ENCODE measurements around the gene DPY19L1.
"Not testable (repeated sequence)": the region's sequence is repeated elsewhere in the genome, so short reads cannot be mapped to it uniquely, and the experiment has no call there.

Gene DPY19L1

GRCh38 chr7:34900891-34901513 is 136.3 kb downstream of the DPY19L1 start:
- no peaks in the 10 kb centered on the region for H3K4me1 ChIP-seq (ENCODE audit: control insufficient read depth, insufficient read depth, low read length)
- 55 to 64% methylated on average over 4 of the region's 4 CpGs for WGBS, 2 experiments
- no peak overlapping the region for H3K4me3 ChIP-seq (ENCODE audit: insufficient read depth, low read depth, low read length)

GRCh38 chr7:34895202-34895601 is 142.1 kb downstream of the DPY19L1 start:
- Histone ChIP-seq H3K4me3 (ENCODE audit: insufficient read depth, low read depth, low read length) (no peak overlapping the region), H3K27me3 (ENCODE audit: control insufficient read depth, insufficient read depth, low read length, poor library complexity, severe bottlenecking) (no peaks in the 10 kb centered on the region), H3K9me3 (ENCODE audit: control insufficient read depth, low read length) (peaks cover 4% of the 10 kb centered on the region), H3K36me3 (ENCODE audit: control insufficient read depth, insufficient read depth, low read length) (no peaks in the 10 kb centered on the region), H3K4me1 (ENCODE audit: control insufficient read depth, insufficient read depth, low read length) (no peaks in the 10 kb centered on the region), H3K27ac (ENCODE audit: insufficient read depth, low read depth, low read length, poor library complexity, severe bottlenecking) (no peak overlapping the region)

More at GRCh38 chr7:34900891-34901513, 136.3 kb downstream of the DPY19L1 start:
- Histone ChIP-seq H3K9me3 (ENCODE audit: control insufficient read depth, low read length) (no peaks in the 10 kb centered on the region), H3K36me3 (ENCODE audit: control insufficient read depth, insufficient read depth, low read length) (no peaks in the 10 kb centered on the region), H3K27ac (ENCODE audit: insufficient read depth, low read depth, low read length, poor library complexity, severe bottlenecking) (no peak overlapping the region), H3K27me3 (ENCODE audit: control insufficient read depth, insufficient read depth, low read length, poor library complexity, severe bottlenecking) (no peaks in the 10 kb centered on the region)

- no peaks in the 10 kb centered on the region for H3K9me3 ChIP-seq (ENCODE audit: control insufficient read depth, low read length)
- H3K4me3 ChIP-seq (ENCODE audit: insufficient read depth, low read depth, low read length): no peak overlapping the region
- H3K4me1 ChIP-seq (ENCODE audit: control insufficient read depth, insufficient read depth, low read length): no peaks in the 10 kb centered on the region
- H3K27ac ChIP-seq (ENCODE audit: insufficient read depth, low read depth, low read length, poor library complexity, severe bottlenecking): no peak overlapping the region
- no peaks in the 10 kb centered on the region for H3K27me3 ChIP-seq (ENCODE audit: control insufficient read depth, insufficient read depth, low read length, poor library complexity, severe bottlenecking)
- H3K36me3 ChIP-seq (ENCODE audit: control insufficient read depth, insufficient read depth, low read length): no peaks in the 10 kb centered on the region
- WGBS, 2 experiments: 92 to 96% methylated on average over 1 of the region's 1 CpG
Measured at GRCh38 chr7:34889951-34890350, 147.3 kb downstream of the DPY19L1 start.

GRCh38 chr7:34886856-34887255 is 150.4 kb downstream of the DPY19L1 start:
- H3K27ac ChIP-seq (ENCODE audit: insufficient read depth, low read depth, low read length, poor library complexity, severe bottlenecking): no peak overlapping the region
- no peaks in the 10 kb centered on the region for H3K4me1 ChIP-seq (ENCODE audit: control insufficient read depth, insufficient read depth, low read length)
- H3K9me3 ChIP-seq (ENCODE audit: control insufficient read depth, low read length): no peaks in the 10 kb centered on the region
- H3K4me3 ChIP-seq (ENCODE audit: insufficient read depth, low read depth, low read length): no peak overlapping the region
- no peaks in the 10 kb centered on the region for H3K36me3 ChIP-seq (ENCODE audit: control insufficient read depth, insufficient read depth, low read length)
- H3K27me3 ChIP-seq (ENCODE audit: control insufficient read depth, insufficient read depth, low read length, poor library complexity, severe bottlenecking): no peaks in the 10 kb centered on the region

GRCh38 chr7:34883855-34884254 is 153.4 kb downstream of the DPY19L1 start:
- H3K4me1 ChIP-seq (ENCODE audit: control insufficient read depth, insufficient read depth, low read length); H3K36me3 ChIP-seq (ENCODE audit: control insufficient read depth, insufficient read depth, low read length); H3K27me3 ChIP-seq (ENCODE audit: control insufficient read depth, insufficient read depth, low read length, poor library complexity, severe bottlenecking); H3K9me3 ChIP-seq (ENCODE audit: control insufficient read depth, low read length); H3K4me3 ChIP-seq (ENCODE audit: insufficient read depth, low read depth, low read length); H3K27ac ChIP-seq (ENCODE audit: insufficient read depth, low read depth, low read length, poor library complexity, severe bottlenecking): not testable (repeated sequence)
- 90 to 98% methylated on average over 1 of the region's 1 CpG for WGBS, 2 experiments

GRCh38 chr7:34879871-34880270 is 157.4 kb downstream of the DPY19L1 start:
- H3K27ac ChIP-seq (ENCODE audit: insufficient read depth, low read depth, low read length, poor library complexity, severe bottlenecking): no peak overlapping the region
- H3K4me3 ChIP-seq (ENCODE audit: insufficient read depth, low read depth, low read length): no peak overlapping the region
- H3K36me3 ChIP-seq (ENCODE audit: control insufficient read depth, insufficient read depth, low read length): no peaks in the 10 kb centered on the region
- no peaks in the 10 kb centered on the region for H3K9me3 ChIP-seq (ENCODE audit: control insufficient read depth, low read length)
- 88 to 89% methylated on average over 2 of the region's 2 CpGs for WGBS, 2 experiments
- H3K27me3 ChIP-seq (ENCODE audit: control insufficient read depth, insufficient read depth, low read length, poor library complexity, severe bottlenecking): no peaks in the 10 kb centered on the region
- H3K4me1 ChIP-seq (ENCODE audit: control insufficient read depth, insufficient read depth, low read length): no peaks in the 10 kb centered on the region

GRCh38 chr7:34878944-34879735 is 158.1 kb downstream of the DPY19L1 start:
- not testable (repeated sequence) for H3K27ac ChIP-seq (ENCODE audit: insufficient read depth, low read depth, low read length, poor library complexity, severe bottlenecking); H3K4me1 ChIP-seq (ENCODE audit: control insufficient read depth, insufficient read depth, low read length)
- WGBS, 2 experiments: 90 to 95% methylated on average over 7 to 8 of the region's 8 CpGs

More at GRCh38 chr7:34878944-34879735, 158.1 kb downstream of the DPY19L1 start:
- H3K4me3 ChIP-seq (ENCODE audit: insufficient read depth, low read depth, low read length); H3K36me3 ChIP-seq (ENCODE audit: control insufficient read depth, insufficient read depth, low read length); H3K27me3 ChIP-seq (ENCODE audit: control insufficient read depth, insufficient read depth, low read length, poor library complexity, severe bottlenecking); H3K9me3 ChIP-seq (ENCODE audit: control insufficient read depth, low read length): not testable (repeated sequence)

Data from ectodermal cell (in vitro differentiated cells).